NCI-H1105 treated with DMSO at 0.1 percent for 48 hours (cell line): Measurements from ENCODE around the gene ABL2.
"Not testable (repeated sequence)": the region's sequence is repeated elsewhere in the genome, so short reads cannot be mapped to it uniquely, and the experiment has no call there.

Experiments used
- DNase-seq: peaks from one replicate; lab custom pipeline; 2025; lab: John Stamatoyannopoulos, UW

Gene ABL2

GRCh38 chr1:179213317-179213716, 16.2 kb downstream of the ABL2 start:
- not testable (repeated sequence) for DNase-seq

GRCh38 chr1:179208681-179209477, 20.6 kb downstream of the ABL2 start:
- DNase-seq, result no peak

- DNase-seq, result no peak
These were observed 22.7 kb downstream of the ABL2 start for GRCh38 chr1:179206812-179207211.

GRCh38 chr1:179205284-179205683, 24.2 kb downstream of the ABL2 start:
- DNase-seq, result no peak

GRCh38 chr1:179202161-179202560, 27.3 kb downstream of the ABL2 start:
- DNase-seq, result no peak

GRCh38 chr1:179200586-179200985, 28.9 kb downstream of the ABL2 start:
- no peak for DNase-seq

GRCh38 chr1:179197690-179198297, 31.7 kb downstream of the ABL2 start:
- DNase-seq, result no peak

GRCh38 chr1:179195857-179196256, 33.6 kb downstream of the ABL2 start:
- not testable (repeated sequence) for DNase-seq

- DNase-seq, result no peak
These were observed 34.1 kb downstream of the ABL2 start for GRCh38 chr1:179195376-179195775.

- no peak for DNase-seq
These were observed 35.4 kb downstream of the ABL2 start for GRCh38 chr1:179194068-179194537.

GRCh38 chr1:179190861-179191260, 38.6 kb downstream of the ABL2 start:
- no peak for DNase-seq

GRCh38 chr1:179187735-179188471, 41.6 kb downstream of the ABL2 start:
- DNase-seq, result no peak

- DNase-seq, result no peak
These were observed 42.4 kb downstream of the ABL2 start for GRCh38 chr1:179187043-179187442.

GRCh38 chr1:179184403-179184802, 45.1 kb downstream of the ABL2 start:
- no peak for DNase-seq

GRCh38 chr1:179183857-179184256, 45.6 kb downstream of the ABL2 start:
- DNase-seq, result no peak

GRCh38 chr1:179178950-179179349, 50.5 kb downstream of the ABL2 start:
- no peak for DNase-seq

GRCh38 chr1:179178183-179178582, 51.3 kb downstream of the ABL2 start:
- DNase-seq, result no peak

- no peak for DNase-seq
These were observed 51.9 kb downstream of the ABL2 start for GRCh38 chr1:179177615-179178014.

GRCh38 chr1:179177182-179177581, 52.3 kb downstream of the ABL2 start:
- no peak for DNase-seq

- DNase-seq, result no peak
These were observed 54.3 kb downstream of the ABL2 start for GRCh38 chr1:179175011-179175841.

GRCh38 chr1:179170468-179170770, 59.1 kb downstream of the ABL2 start:
- DNase-seq, result not testable (repeated sequence)
